Endodermal cell (in vitro differentiated cells): ENCODE measurements around the gene OOSP4B. TPM values are rescaled to one million over a fixed set of nuclear protein-coding genes. Genes with fewer than 3 reads are reported as not detected.
"Not testable (repeated sequence)": the region's sequence is repeated elsewhere in the genome, so short reads cannot be mapped to it uniquely, and the experiment has no call there.

Experiments
- DNase-seq: peaks from one replicate; pipeline ENCODE4 v3.0.0-alpha.2; 2017
- H3K27ac ChIP-seq: 2 replicates; pipeline ENCODE4 v1.5.1; 2013; ENCODE audit warnings: mild to moderate bottlenecking, low read depth, low read length, moderate library complexity
- H3K27me3 ChIP-seq: 2 replicates; pipeline ENCODE4 v1.6.1; 2013; ENCODE audit warnings: mild to moderate bottlenecking, low read length, moderate library complexity; ENCODE audit not compliant: insufficient read depth, control insufficient read depth, poor library complexity, severe bottlenecking
- H3K36me3 ChIP-seq: 2 replicates; pipeline ENCODE4 v1.7.0; 2013; ENCODE audit warnings: mild to moderate bottlenecking, low read length, moderate library complexity; ENCODE audit not compliant: control insufficient read depth, insufficient read depth
- H3K4me1 ChIP-seq: one replicate; pipeline ENCODE4 v1.7.0; 2013; ENCODE audit warnings: low read length; ENCODE audit not compliant: control insufficient read depth, insufficient read depth
- H3K4me3 ChIP-seq: 2 replicates; pipeline ENCODE4 v1.5.1; 2013; ENCODE audit warnings: mild to moderate bottlenecking, low read length, moderate library complexity
- H3K9ac ChIP-seq: 2 replicates; pipeline ENCODE4 v1.6.1; 2013; ENCODE audit warnings: mild to moderate bottlenecking, low read length, moderate library complexity; ENCODE audit not compliant: poor library complexity, severe bottlenecking; ENCODE audit errors: extremely low read depth
- H3K9me3 ChIP-seq: 2 replicates; pipeline ENCODE4 v1.6.1; 2013; ENCODE audit warnings: mild to moderate bottlenecking, low read length, moderate library complexity; ENCODE audit not compliant: control insufficient read depth
- H3K27ac Mint-ChIP-seq: 2 replicates; pipeline ENCODE4 v1.8.0; 2020; ENCODE audit warnings: mixed read lengths
- H3K27me3 Mint-ChIP-seq: 2 replicates; pipeline ENCODE4 v1.8.0; 2021; ENCODE audit warnings: mild to moderate bottlenecking, mixed read lengths; ENCODE audit not compliant: insufficient read depth
- H3K36me3 Mint-ChIP-seq: 2 replicates; pipeline ENCODE4 v1.8.0; 2020; ENCODE audit warnings: low read depth, mixed read lengths
- H3K4me1 Mint-ChIP-seq: 2 replicates; pipeline ENCODE4 v1.8.0; 2020; ENCODE audit warnings: mixed read lengths
- H3K4me3 Mint-ChIP-seq: 2 replicates; pipeline ENCODE4 v1.8.0; 2020; ENCODE audit warnings: mild to moderate bottlenecking, moderate library complexity, mixed read lengths
- H3K9me3 Mint-ChIP-seq: 2 replicates; pipeline ENCODE4 v1.8.0; 2020; ENCODE audit warnings: mild to moderate bottlenecking, mixed read lengths
- WGBS, 2 experiments: methylation state at CpG; one replicate each; pipeline versions ENCODE4 v1.1.5 to v1.1.7; 2013; ENCODE audit warnings: missing lambda C conversion rate in 2 of 2, mixed read lengths in 1 of 2; ENCODE audit not compliant: insufficient coverage in 1 of 2, insufficient read length in 1 of 2; 5-methylcytosine and 5-hydroxymethylcytosine counted together
- total RNA-seq, 2 donors: library from RNA; stranded (reverse); fragmentation: NEBNext Ultra II Directional in 1 of 2; extraction: Animal tissue kit (Norgen Biotek cat#: 25700) in 1 of 2; gene quantifications; 2 replicates in 1 of 2; 3 replicates in 1 of 2; pipeline ENCODE4 v1.2.1, GENCODE V29; 2021
- TF ChIP-seq, protein P1 (sequence below): fragments of 200-600 bp; sonication (generic); conservative IDR thresholded peaks from 2 replicates; pipeline ENCODE4 v1.5.0; 2021; ENCODE audit warnings: antibody characterized with exemption, mild to moderate bottlenecking

Gene OOSP4B
- total RNA-seq, 2 donors from 2014 or later = not detected

DNA sequence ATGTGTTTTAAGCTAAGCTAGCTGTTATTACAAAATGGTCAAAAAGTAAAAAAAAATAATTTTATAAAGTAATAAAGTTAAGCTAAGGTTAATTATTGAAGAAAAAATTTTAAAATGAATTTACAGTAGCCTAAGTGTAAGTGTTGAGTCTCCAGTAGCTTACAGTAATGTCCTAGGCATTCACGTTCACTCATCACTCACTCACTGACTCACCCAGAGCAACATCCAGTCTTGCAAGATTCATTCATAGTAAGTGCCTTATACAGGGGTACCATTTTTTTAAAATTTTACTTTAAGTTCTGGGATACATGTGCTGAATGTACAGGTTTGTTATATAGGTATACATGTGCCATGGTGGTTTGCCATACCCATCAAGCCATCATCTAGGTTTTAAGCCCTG, 11.6 kb upstream of the OOSP4B start:
- 100% methylated on average over 1 of the region's 1 CpG; no CpG with 5 or more reads in 1 of the 2 experiments for WGBS, 2 experiments
- Mint-ChIP-seq H3K4me1 (peaks cover 2% of the 10 kb centered on the region), H3K9me3 (no peaks in the 10 kb centered on the region)

DNA sequence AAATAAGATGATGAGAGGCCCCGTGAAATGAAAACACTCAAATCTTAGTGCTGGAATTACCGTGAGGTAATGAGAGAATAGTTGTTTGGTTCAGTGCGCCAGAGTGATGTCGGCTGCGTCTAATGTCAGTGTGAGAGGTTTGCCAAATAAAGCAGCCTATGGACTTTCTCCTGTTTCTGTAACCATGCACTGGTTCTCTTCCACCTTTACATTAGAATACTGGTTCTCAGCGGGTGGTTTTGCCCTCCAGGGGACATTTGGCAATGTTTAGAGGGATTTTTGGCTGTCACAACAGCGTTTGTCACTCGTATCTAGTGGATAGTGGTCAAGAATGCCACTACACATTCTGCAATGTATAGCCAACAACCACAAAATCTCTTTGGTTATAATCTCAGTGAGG, 1.1 kb downstream of the OOSP4B start:
- Mint-ChIP-seq H3K27ac (no peak overlapping the region), H3K27me3 (no peaks in the 10 kb centered on the region), H3K36me3 (no peaks in the 10 kb centered on the region), H3K9me3 (peaks cover 6% of the 10 kb centered on the region), H3K4me1 (peaks cover 7% of the 10 kb centered on the region), H3K4me3 (no peak overlapping the region)
- H3K4me1 ChIP-seq = no peaks in the 10 kb centered on the region
- no peak overlapping the region for H3K27ac ChIP-seq
- 51 to 59% methylated on average over 4 to 8 of the region's 8 CpGs for WGBS, 2 experiments
- no peak overlapping the region for H3K4me3 ChIP-seq
- no peaks in the 10 kb centered on the region for H3K27me3 ChIP-seq
- no peak overlapping the region for H3K9ac ChIP-seq
- H3K36me3 ChIP-seq = no peaks in the 10 kb centered on the region
- no peaks in the 10 kb centered on the region for H3K9me3 ChIP-seq
- TF ChIP-seq, protein P1, sequence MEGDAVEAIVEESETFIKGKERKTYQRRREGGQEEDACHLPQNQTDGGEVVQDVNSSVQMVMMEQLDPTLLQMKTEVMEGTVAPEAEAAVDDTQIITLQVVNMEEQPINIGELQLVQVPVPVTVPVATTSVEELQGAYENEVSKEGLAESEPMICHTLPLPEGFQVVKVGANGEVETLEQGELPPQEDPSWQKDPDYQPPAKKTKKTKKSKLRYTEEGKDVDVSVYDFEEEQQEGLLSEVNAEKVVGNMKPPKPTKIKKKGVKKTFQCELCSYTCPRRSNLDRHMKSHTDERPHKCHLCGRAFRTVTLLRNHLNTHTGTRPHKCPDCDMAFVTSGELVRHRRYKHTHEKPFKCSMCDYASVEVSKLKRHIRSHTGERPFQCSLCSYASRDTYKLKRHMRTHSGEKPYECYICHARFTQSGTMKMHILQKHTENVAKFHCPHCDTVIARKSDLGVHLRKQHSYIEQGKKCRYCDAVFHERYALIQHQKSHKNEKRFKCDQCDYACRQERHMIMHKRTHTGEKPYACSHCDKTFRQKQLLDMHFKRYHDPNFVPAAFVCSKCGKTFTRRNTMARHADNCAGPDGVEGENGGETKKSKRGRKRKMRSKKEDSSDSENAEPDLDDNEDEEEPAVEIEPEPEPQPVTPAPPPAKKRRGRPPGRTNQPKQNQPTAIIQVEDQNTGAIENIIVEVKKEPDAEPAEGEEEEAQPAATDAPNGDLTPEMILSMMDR = no peak
- no peak for DNase-seq

More for the DNA sequence above, 11.6 kb upstream of the OOSP4B start:
- Mint-ChIP-seq H3K36me3 (no peaks in the 10 kb centered on the region), H3K27ac (no peak overlapping the region), H3K27me3 (no peaks in the 10 kb centered on the region), H3K4me3 (no peak overlapping the region)
- no peak overlapping the region for H3K27ac ChIP-seq
- TF ChIP-seq, protein P1 = no peak
- DNase-seq = no peak
- H3K9ac ChIP-seq = no peak overlapping the region
- H3K9me3 ChIP-seq = no peaks in the 10 kb centered on the region
- H3K36me3 ChIP-seq = no peaks in the 10 kb centered on the region
- no peak overlapping the region for H3K4me3 ChIP-seq
- no peaks in the 10 kb centered on the region for H3K4me1 ChIP-seq
- H3K27me3 ChIP-seq = no peaks in the 10 kb centered on the region

DNA sequence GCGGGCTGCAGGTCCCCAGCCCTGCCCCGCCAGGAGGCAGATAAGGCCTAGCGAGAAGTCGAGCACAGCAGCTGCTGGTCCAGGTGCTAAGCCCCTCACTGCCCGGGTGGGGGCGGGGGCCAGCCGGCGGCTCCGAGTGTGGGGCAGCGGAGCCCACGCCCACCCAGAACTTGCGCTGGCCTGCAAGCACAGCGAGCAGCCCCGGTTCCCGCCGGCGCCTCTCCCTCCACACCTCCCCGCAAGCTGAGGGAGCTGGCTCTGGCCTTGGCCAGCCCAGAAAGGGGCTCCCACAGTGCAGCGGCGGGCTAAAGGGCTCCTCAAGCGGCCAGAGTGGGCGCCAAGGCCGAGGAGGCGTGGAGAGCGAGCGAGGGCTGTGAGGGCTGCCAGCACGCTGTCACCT, 3.4 kb downstream of the OOSP4B start:
- WGBS, 2 experiments = 93 to 100% methylated on average over 3 to 27 of the region's 27 CpGs
- not testable (repeated sequence) for H3K36me3 Mint-ChIP-seq, H3K9me3 ChIP-seq, H3K27me3 ChIP-seq, H3K9me3 Mint-ChIP-seq, H3K4me3 Mint-ChIP-seq, H3K9ac ChIP-seq, H3K4me1 ChIP-seq, H3K27ac ChIP-seq, H3K27me3 Mint-ChIP-seq, H3K4me3 ChIP-seq, H3K36me3 ChIP-seq, H3K27ac Mint-ChIP-seq, DNase-seq, H3K4me1 Mint-ChIP-seq

DNA sequence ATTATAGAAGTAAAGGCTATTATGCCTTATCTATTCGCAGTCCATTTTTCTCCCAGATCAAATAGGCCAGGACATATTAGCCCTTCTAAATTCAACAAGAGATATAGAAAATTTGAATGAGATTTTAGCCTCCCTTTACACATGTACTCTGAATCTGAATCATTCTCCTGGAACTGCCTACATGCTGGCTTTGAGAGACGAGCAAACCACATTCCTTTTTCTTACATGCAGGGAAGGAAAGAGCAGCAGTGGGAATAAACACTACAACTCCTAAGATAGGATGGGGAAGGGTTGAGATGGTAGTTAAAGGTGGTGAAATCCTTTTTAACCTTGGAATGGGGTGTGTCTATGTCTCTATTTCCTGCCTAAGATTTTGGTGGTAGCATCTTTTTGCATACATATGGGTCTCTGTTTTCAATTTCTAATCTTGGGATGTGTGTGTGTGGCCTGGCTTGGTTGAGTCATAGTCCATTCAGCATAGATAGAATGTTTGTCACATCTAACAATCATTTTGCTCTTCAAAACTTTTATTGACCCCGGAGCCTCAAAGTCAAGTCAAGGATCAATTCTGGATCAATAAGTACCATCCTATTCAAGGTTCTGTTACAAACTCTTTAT, 12.1 kb downstream of the OOSP4B start:
- 81 to 83% methylated on average over 1 to 2 of the region's 3 CpGs for WGBS, 2 experiments

More for the DNA sequence above, 12.1 kb downstream of the OOSP4B start:
- no peaks in the 10 kb centered on the region for H3K36me3 Mint-ChIP-seq
- Histone ChIP-seq H3K27me3 (no peaks in the 10 kb centered on the region), H3K9me3 (peaks cover 9% of the 10 kb centered on the region), H3K4me1 (no peaks in the 10 kb centered on the region), H3K4me3 (no peak overlapping the region), H3K27ac (no peak overlapping the region), H3K9ac (no peak overlapping the region), H3K36me3 (no peaks in the 10 kb centered on the region)
- no peaks in the 10 kb centered on the region for H3K4me1 Mint-ChIP-seq
- no peak for DNase-seq
- H3K27me3 Mint-ChIP-seq = no peaks in the 10 kb centered on the region
- no peaks in the 10 kb centered on the region for H3K9me3 Mint-ChIP-seq
- no peak overlapping the region for H3K4me3 Mint-ChIP-seq
- no peak overlapping the region for H3K27ac Mint-ChIP-seq
- TF ChIP-seq, protein P1 = no peak
